Endothelial cell of umbilical vein (primary cell): ENCODE results near the gene POU6F2. TPM values are rescaled to one million over a fixed set of nuclear protein-coding genes. Genes with fewer than 3 reads are reported as not detected.

ENCODE experiments used
- BruUV-seq: library from RNA; stranded (reverse); fragments of 400-500 nt; replicated peaks from 2 replicates; lab custom pipeline; 2021; lab: Mats Ljungman, UMichigan
- CTCF ChIA-PET: fragments of 300-600, 350-600 bp; sonication (Branson Sonifier 250); formaldehyde crosslinking; loops from one replicate; lab custom pipeline; 2021; ENCODE audit warnings: antibody characterized with exemption, inconsistent platforms; lab: Charles Lee
- POLR2A ChIA-PET: fragments of 300-600, 350-600 bp; sonication (Branson Sonifier 250); formaldehyde crosslinking; loops from one replicate; lab custom pipeline; 2021; ENCODE audit warnings: antibody characterized with exemption, inconsistent platforms; lab: Charles Lee
- DNase-seq: peaks from one replicate; pipeline ENCODE4 v3.0.0-alpha.2; 2011; ENCODE audit warnings: low read depth, low spot score
- FAIRE-seq: peaks from 2 replicates; lab custom pipeline; 2011; peaks lifted over from hg19 to GRCh38; lab: Jason Lieb, UNC
- H2AFZ ChIP-seq: 2 replicates; pipeline ENCODE4 v1.6.0; 2012; ENCODE audit warnings: low read depth, low read length, control low read depth, inconsistent platforms
- H3K27ac ChIP-seq: 2 replicates; pipeline ENCODE4 v1.5.1; 2011; ENCODE audit warnings: low read depth, mild to moderate bottlenecking, control low read depth, low read length, moderate library complexity; ENCODE audit not compliant: insufficient read depth
- H3K27me3 ChIP-seq, 2 experiments: 2 replicates each; pipeline versions ENCODE4 v1.6.0 to v1.6.1; 2011; ENCODE audit warnings: low read length in 2 of 2, mixed read lengths in 1 of 2; ENCODE audit not compliant: control insufficient read depth in 2 of 2, insufficient read depth in 2 of 2
- H3K36me3 ChIP-seq, 2 experiments: 2 replicates in 1 of 2; 3 replicates in 1 of 2; pipeline ENCODE4 v1.5.1; 2011; ENCODE audit warnings: low read length in 2 of 2, mild to moderate bottlenecking in 1 of 2, moderate library complexity in 1 of 2; ENCODE audit not compliant: control insufficient read depth in 2 of 2, insufficient read depth in 2 of 2; ENCODE audit errors: extremely low read depth in 1 of 2
- H3K4me1 ChIP-seq: 3 replicates; pipeline ENCODE4 v1.5.1; 2011; ENCODE audit warnings: mild to moderate bottlenecking, low read length; ENCODE audit not compliant: control insufficient read depth, insufficient read depth; ENCODE audit errors: extremely low read depth
- H3K4me2 ChIP-seq: 2 replicates; pipeline ENCODE4 v1.6.1; 2011; ENCODE audit warnings: low read length, control low read depth, mixed read lengths; ENCODE audit not compliant: insufficient read depth
- H3K4me3 ChIP-seq, 3 experiments: fragments of 200-600 bp in 1 of 3; sonication (generic), shearing (Covaris generic) in 1 of 3; replicated peaks in 1 of 3; 2 replicates each; pipeline ENCODE4 v1.5.1; 2011 to 2016; ENCODE audit warnings: control low read depth in 3 of 3, low read length in 3 of 3, mild to moderate bottlenecking in 2 of 3, inconsistent platforms in 1 of 3, low read depth in 1 of 3, moderate library complexity in 1 of 3; ENCODE audit not compliant: insufficient read depth in 1 of 3
- H3K79me2 ChIP-seq: 2 replicates; pipeline ENCODE4 v1.6.0; 2012; ENCODE audit warnings: low read length, inconsistent platforms; ENCODE audit not compliant: control insufficient read depth, insufficient read depth
- H3K9ac ChIP-seq: replicated peaks from 2 replicates; pipeline ENCODE3; 2011; ENCODE audit warnings: low read length, control low read depth; ENCODE audit not compliant: insufficient read depth; ENCODE audit errors: extremely low read depth
- H3K9me1 ChIP-seq: replicated peaks from 3 replicates; pipeline ENCODE4 v1.6.0; 2011; ENCODE audit warnings: mild to moderate bottlenecking, low read length; ENCODE audit not compliant: control insufficient read depth, insufficient read depth; ENCODE audit errors: extremely low read depth
- H3K9me3 ChIP-seq: replicated peaks from 2 replicates; pipeline ENCODE4 v1.5.1; 2012; ENCODE audit warnings: low read length, inconsistent platforms; ENCODE audit not compliant: control insufficient read depth, insufficient read depth
- H4K20me1 ChIP-seq: replicated peaks from 2 replicates; pipeline ENCODE3; 2011; ENCODE audit warnings: mild to moderate bottlenecking, low read length; ENCODE audit not compliant: control insufficient read depth, insufficient read depth; ENCODE audit errors: extremely low read depth
- CTCF ChIP-seq, 2 donors: IDR thresholded peaks; 1 replicate in 1 of 2; 2 replicates in 1 of 2; pipeline ENCODE4 v1.5.1; 2011; ENCODE audit warnings: low read length in 2 of 2, mild to moderate bottlenecking in 2 of 2, moderate library complexity in 2 of 2, control low read depth in 1 of 2, inconsistent platforms in 1 of 2, low read depth in 1 of 2; ENCODE audit not compliant: insufficient read depth in 1 of 2; ENCODE audit errors: extremely low read depth in 1 of 2
- EZH2 ChIP-seq: IDR thresholded peaks from 2 replicates; pipeline ENCODE4 v1.6.1; 2012; ENCODE audit warnings: borderline replicate concordance, low read depth, mild to moderate bottlenecking, moderate library complexity, low read length, inconsistent platforms; ENCODE audit not compliant: severe bottlenecking
- FOS ChIP-seq: IDR thresholded peaks from 2 replicates; pipeline ENCODE4 v1.6.1; 2011; ENCODE audit warnings: mild to moderate bottlenecking, low read length, moderate library complexity, borderline replicate concordance; ENCODE audit not compliant: insufficient read depth
- GATA2 ChIP-seq: IDR thresholded peaks from 2 replicates; pipeline ENCODE4 v1.7.0; 2011; ENCODE audit warnings: low read depth, mild to moderate bottlenecking, moderate library complexity, mixed read lengths, low read length; ENCODE audit not compliant: insufficient read length, insufficient read depth
- JUN ChIP-seq: IDR thresholded peaks from 2 replicates; pipeline ENCODE4 v1.6.1; 2011; ENCODE audit warnings: borderline replicate concordance, low read depth; ENCODE audit not compliant: insufficient read length, insufficient read depth
- MAX ChIP-seq: IDR thresholded peaks from 2 replicates; pipeline ENCODE4 v1.6.1; 2011; ENCODE audit not compliant: insufficient read depth, insufficient read length
- MYC ChIP-seq: IDR thresholded peaks from one replicate; pipeline ENCODE4 v1.6.1; 2011; ENCODE audit warnings: mild to moderate bottlenecking, low read depth, low read length
- POLR2A ChIP-seq: IDR thresholded peaks from 2 replicates; pipeline ENCODE4 v1.6.1; 2012; ENCODE audit warnings: low read depth, mild to moderate bottlenecking, control low read depth, low read length
- POLR2AphosphoS5 ChIP-seq: IDR thresholded peaks from 2 replicates; pipeline ENCODE4 v1.6.1; 2012; ENCODE audit warnings: low read depth, mild to moderate bottlenecking, control low read depth, low read length, moderate library complexity; ENCODE audit not compliant: insufficient read depth
- dilution Hi-C: fragments of 300-500 bp; cut with MboI; formaldehyde crosslinking; loops from one replicate; pipeline ENCODE4 v1.15.0; 2019; ENCODE audit warnings: low sequenced_read_pairs; ENCODE audit not compliant: extremely low pct_ligation_motif_present
- intact Hi-C: fragments of 100-400 bp; cut with micrococcal nuclease; formaldehyde crosslinking; loops from one replicate; pipeline ENCODE4 v1.10.0; 2022
- polyA plus RNA-seq, 4 experiments: library from polyadenylated mRNA; depleted of rRNA in 3 of 4; stranded (reverse) in 3 of 4; unstranded in 1 of 4; fragments of >200 nt; gene quantifications; 2 replicates each; pipeline versions ENCODE4 v1.2.1 to v1.2.3, GENCODE V29; 2011 to 2012; ENCODE audit warnings: missing spikeins in 1 of 4
- total RNA-seq: library from RNA; stranded (reverse); gene quantifications from 2 replicates; pipeline ENCODE4 v1.2.3, GENCODE V29; 2021

Gene POU6F2
- total and polyA plus RNA-seq, 2 donors (not counting 3 experiments of a cell fraction or from before 2014, with no cell fraction given), result 0.29 TPM; not detected in 1

- Histone ChIP-seq H3K27ac (no peak overlapping the region), H3K9ac (no peak overlapping the region), H3K27me3 (peaks cover 2 to 9% of the 10 kb centered on the region in 2 experiments), H3K36me3 (no peaks in the 10 kb centered on the region), H2AFZ (no peak overlapping the region), H3K9me3 (no peaks in the 10 kb centered on the region), H3K9me1 (no peaks in the 10 kb centered on the region), H3K4me3 (no peak overlapping the region), H3K4me2 (no peak overlapping the region), H4K20me1 (no peaks in the 10 kb centered on the region), H3K79me2 (no peaks in the 10 kb centered on the region), H3K4me1 (no peaks in the 10 kb centered on the region)
- BruUV-seq, result no TSS peak
- intact Hi-C loops (no loop called here), dilution Hi-C loops (no loop called here)
- FAIRE-seq (no peak), DNase-seq (no peak)
- POLR2A ChIA-PET, result no interaction called here
- TF ChIP-seq CTCF (IDR thresholded peaks at IDR 0.05; ENCODE audit: extremely low read depth in 1 of 2, insufficient read depth in 1 of 2, low read depth in 1 of 2, low read length in 2 of 2), result peak; percentile 25 to 39
- no peak for TF ChIP-seq POLR2AphosphoS5
- CTCF ChIA-PET, result interaction anchor here (1.7 kb wide), 1 partner anchor 96 kb away, joined by 3 read pairs; no protein-coding TSS in a partner anchor
These were observed 379.9 kb downstream of the POU6F2 start for GRCh38 chr7:39357648-39358047.

- POLR2A ChIA-PET, result no interaction called here
- no peak for DNase-seq
- Histone ChIP-seq H4K20me1 (no peaks in the 10 kb centered on the region), H3K79me2 (no peaks in the 10 kb centered on the region), H3K9me1 (no peaks in the 10 kb centered on the region), H3K9ac (no peak overlapping the region), H3K9me3 (no peaks in the 10 kb centered on the region), H2AFZ (no peak overlapping the region), H3K27me3 (no peaks in the 10 kb centered on the region), H3K4me2 (no peak overlapping the region), H3K4me3 (no peak overlapping the region), H3K36me3 (no peaks in the 10 kb centered on the region), H3K4me1 (no peaks in the 10 kb centered on the region), H3K27ac (no peak overlapping the region)
- FAIRE-seq, result no peak
- no peak for TF ChIP-seq MAX
- no peak for TF ChIP-seq POLR2A
- no peak for TF ChIP-seq CTCF (IDR thresholded peaks at IDR 0.05; ENCODE audit: extremely low read depth in 1 of 2, insufficient read depth in 1 of 2, low read depth in 1 of 2, low read length in 2 of 2)
- no peak for TF ChIP-seq POLR2AphosphoS5
- TF ChIP-seq JUN, result no peak
- no peak for TF ChIP-seq GATA2
- no peak for TF ChIP-seq FOS
- TF ChIP-seq MYC, result no peak
- no peak for TF ChIP-seq EZH2
- CTCF ChIA-PET, result no interaction called here
- intact Hi-C loops (no loop called here), dilution Hi-C loops (no loop called here)
- no TSS peak for BruUV-seq
These were observed 382.3 kb downstream of the POU6F2 start for GRCh38 chr7:39360038-39360437.
